Testis (tissue), 2 donors: ENCODE data around the gene RPP30.

Experiments used
- CTCF ChIP-seq, 3 experiments: fragments of 450-650 bp in 2 of 3; fragments of 200-600 bp in 1 of 3; sonication (generic) in 1 of 3; IDR thresholded peaks; one replicate each; pipeline ENCODE4 v1.5.1; 2016 to 2019; ENCODE audit warnings: antibody characterized with exemption in 3 of 3, mild to moderate bottlenecking in 2 of 3, moderate library complexity in 1 of 3
- POLR2A ChIP-seq: fragments of 450-650 bp; IDR thresholded peaks from one replicate; pipeline ENCODE4 v1.6.1; 2017; ENCODE audit warnings: antibody characterized with exemption, mild to moderate bottlenecking, moderate library complexity

- TF ChIP-seq CTCF (IDR thresholded peaks at IDR 0.05) (no peak), POLR2A (no peak)
These were observed 12.4 kb upstream of the RPP30 start for GRCh38 chr10:90859321-90859751.
